Activated naive CD4-positive, alpha-beta T cell treated with anti-CD3 and anti-CD28 coated beads, Interleukin-2, amount 50 U/mL, for 72 hours (primary cell): ENCODE results near the gene RAET1G. TPM values are rescaled to one million over a fixed set of nuclear protein-coding genes. Genes with fewer than 3 reads are reported as not detected.

Source experiments
- ATAC-seq, 2 donors: fragments of 150-1000 bp; cut with Tn5 transposase; 2 replicates each; pipeline ENCODE4 v1.10.0; 2021; ENCODE audit warnings: mild to moderate bottlenecking in 2 of 2, moderate library complexity in 2 of 2
- DNase-seq, 2 donors: peaks; one replicate each; pipeline ENCODE4 v3.0.0; 2021 to 2022; ENCODE audit warnings: low spot score in 2 of 2
- H3K27ac Mint-ChIP-seq, 2 donors: one replicate each; pipeline ENCODE4 v1.8.0; 2022; ENCODE audit warnings: mild to moderate bottlenecking in 2 of 2, mixed read lengths in 2 of 2
- H3K36me3 Mint-ChIP-seq, 2 donors: one replicate each; pipeline ENCODE4 v1.8.0; 2022; ENCODE audit warnings: mixed read lengths in 2 of 2
- H3K9me3 Mint-ChIP-seq, 2 donors: one replicate each; pipeline ENCODE4 v1.8.0; 2022; ENCODE audit warnings: mixed read lengths in 2 of 2
- total RNA-seq, 2 donors: library from RNA; stranded (reverse); gene quantifications; one replicate each; pipeline ENCODE4 v1.2.3, GENCODE V29; 2022

RAET1G gene
- total RNA-seq, 2 donors from 2014 or later, result not detected

DNA sequence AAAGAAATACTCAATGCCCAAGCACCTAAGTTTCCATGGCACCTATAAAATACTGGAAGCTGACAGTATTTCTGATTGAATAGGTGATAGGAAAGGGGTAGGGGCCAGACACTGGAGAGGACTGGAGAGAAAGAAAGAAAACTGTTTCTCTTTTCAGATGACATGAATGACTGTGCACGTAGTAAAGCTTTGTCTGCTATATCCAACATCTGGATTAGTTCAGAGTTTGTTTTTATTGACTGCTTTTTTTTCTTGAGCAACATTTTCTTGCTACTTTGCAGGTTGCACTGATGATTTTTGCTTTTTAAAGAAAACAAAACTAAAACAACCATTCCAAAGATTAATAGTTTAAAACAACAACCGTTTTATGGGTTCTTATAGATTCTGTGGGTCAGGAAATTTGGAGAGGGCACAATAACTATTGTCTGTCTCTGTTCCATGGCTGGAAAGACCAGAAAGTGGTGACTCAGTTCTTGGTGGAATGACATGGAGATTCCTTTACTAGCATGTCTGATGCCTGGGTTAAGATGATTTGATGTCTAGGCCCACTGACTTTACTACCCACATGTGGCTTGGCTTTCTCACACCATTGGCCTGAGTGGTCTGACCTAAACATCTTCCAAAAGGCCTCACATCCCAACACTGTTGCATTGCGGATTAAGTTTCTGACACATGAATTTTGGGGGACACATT is 46.5 kb downstream of the RAET1G start:
- H3K27ac Mint-ChIP-seq, result no peak overlapping the region
- H3K36me3 Mint-ChIP-seq, result no peaks in the 10 kb centered on the region
- H3K9me3 Mint-ChIP-seq, result no peaks in the 10 kb centered on the region
- ATAC-seq (no peak), DNase-seq (no peak)

DNA sequence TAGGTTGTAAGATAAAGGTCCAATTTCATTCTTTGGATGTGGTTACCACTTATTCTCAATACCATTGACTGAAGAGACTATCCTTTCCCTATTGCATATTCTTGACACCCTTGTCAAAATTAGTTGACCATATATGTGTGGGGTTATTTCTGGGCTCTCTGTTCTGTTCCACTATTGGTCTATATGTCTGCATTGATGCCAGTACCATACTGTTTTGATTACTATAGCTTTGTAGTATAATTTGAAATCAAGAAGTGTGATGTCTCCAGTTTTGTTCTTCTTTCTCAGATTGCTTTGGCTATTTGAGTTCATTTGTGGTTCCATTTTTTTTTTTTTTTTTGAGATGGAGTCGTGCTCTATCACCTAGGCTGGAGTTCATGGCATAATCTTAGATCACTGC is 50.7 kb downstream of the RAET1G start:
- Mint-ChIP-seq H3K9me3 (no peaks in the 10 kb centered on the region), H3K36me3 (no peaks in the 10 kb centered on the region), H3K27ac (no peak overlapping the region)
- DNase-seq, result no peak
- ATAC-seq, result no peak

GRCh38 chr6:149871182-149871581 is 51.7 kb downstream of the RAET1G start:
- H3K27ac Mint-ChIP-seq, result no peak overlapping the region
- no peak for DNase-seq
- H3K36me3 Mint-ChIP-seq, result no peaks in the 10 kb centered on the region
- ATAC-seq, result no peak
- no peaks in the 10 kb centered on the region for H3K9me3 Mint-ChIP-seq

DNA sequence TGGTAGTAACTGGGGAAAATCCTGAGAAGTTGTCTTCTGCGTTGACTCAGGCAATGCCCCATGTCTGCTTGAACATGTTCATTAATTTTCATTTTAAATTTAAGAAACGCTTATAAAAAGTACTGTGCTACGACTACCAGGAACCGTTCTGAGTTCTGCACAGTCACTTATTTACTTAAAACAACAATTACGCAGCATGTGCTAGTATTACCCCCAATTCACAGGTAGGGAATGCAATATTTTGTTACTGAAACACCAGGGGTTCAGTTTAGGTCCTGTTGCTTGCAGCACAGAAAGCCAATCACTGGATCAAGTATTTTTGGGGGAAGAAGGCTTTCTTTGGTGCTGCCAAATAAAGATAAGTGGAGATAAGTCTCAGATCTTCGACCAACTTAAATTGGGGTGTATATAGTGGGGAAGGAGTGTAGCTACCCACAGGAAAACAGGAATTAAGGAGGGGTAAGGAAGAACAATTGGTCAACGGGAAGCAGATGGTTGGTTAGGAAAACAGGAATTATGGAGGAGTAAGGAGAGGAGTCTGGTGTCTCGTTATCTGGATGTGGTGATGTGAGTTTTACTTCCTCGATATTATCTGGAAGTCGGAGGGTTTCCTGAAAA is 53.5 kb downstream of the RAET1G start:
- no peaks in the 10 kb centered on the region for H3K36me3 Mint-ChIP-seq
- no peak for ATAC-seq
- DNase-seq, result no peak
- no peak overlapping the region for H3K27ac Mint-ChIP-seq
- H3K9me3 Mint-ChIP-seq, result no peaks in the 10 kb centered on the region

DNA sequence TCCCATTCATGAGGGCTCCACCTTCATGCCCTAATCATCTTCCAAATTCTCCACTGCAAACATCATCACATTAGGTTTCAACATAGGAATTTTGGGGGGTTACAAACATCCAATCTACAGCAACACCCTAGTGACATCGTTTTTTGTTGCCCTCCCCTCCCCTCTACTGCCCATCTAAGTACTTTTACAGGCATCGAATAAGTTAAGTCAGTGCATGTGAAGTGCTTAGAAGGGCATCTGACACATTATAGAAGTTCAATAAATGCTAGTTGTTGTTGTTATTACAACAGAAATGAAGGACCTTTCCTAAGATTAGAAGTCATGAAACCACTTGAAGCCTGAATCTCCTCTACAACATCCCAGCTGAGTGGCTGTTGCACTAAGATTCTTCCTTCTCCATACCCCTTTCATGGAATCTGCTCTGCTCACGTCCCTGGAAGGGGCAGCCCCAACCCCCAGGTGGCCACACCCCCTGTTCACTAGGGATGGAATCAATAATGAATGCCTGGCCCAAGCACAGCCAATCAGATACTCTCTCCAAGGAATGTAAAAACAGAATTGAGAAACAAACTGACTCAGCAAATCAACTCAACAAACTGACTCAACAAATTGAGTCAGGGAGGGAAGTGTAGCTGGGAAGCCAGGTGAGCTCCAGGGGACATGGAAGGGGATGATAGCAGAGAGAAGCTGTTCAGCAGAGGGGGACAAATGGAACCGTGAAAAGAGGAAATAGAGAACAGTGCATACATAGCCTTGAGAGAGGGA is 54.9 kb downstream of the RAET1G start:
- DNase-seq (no peak), ATAC-seq (no peak)
- Mint-ChIP-seq H3K27ac (no peak overlapping the region), H3K9me3 (no peaks in the 10 kb centered on the region), H3K36me3 (no peaks in the 10 kb centered on the region)

Other genes with a start within 250 kb of the RAET1G start
- gene LATS1, start 205.0 kb downstream of the RAET1G start, total RNA-seq, result 10 to 100 TPM; 21.9 to 29.4 TPM
- gene NUP43, start 176.6 kb downstream of the RAET1G start, total RNA-seq, result 10 to 100 TPM; 77.1 to 98.5 TPM
- gene PCMT1, start 173.4 kb downstream of the RAET1G start, total RNA-seq, result 10 to 100 TPM; 70.7 to 86.9 TPM
- 1 to 10 TPM; 3.6 to 4.1 TPM for gene LRP11, start 58.8 kb downstream of the RAET1G start, total RNA-seq
- gene RAET1E, start 25.0 kb downstream of the RAET1G start, total RNA-seq, result under 1 TPM in 1 of 2 donors, not detected in 1; 0.11 TPM
- gene ULBP2, start 18.9 kb upstream of the RAET1G start, total RNA-seq, result under 1 TPM; 0.18 to 0.66 TPM
- gene ULBP1, start 40.8 kb upstream of the RAET1G start, total RNA-seq, result under 1 TPM; 0.77 to 0.99 TPM
- not detected for gene RAET1L, start 102.4 kb upstream of the RAET1G start, total RNA-seq
- gene ULBP3, start 146.0 kb upstream of the RAET1G start, total RNA-seq, result not detected
- under 1 TPM in 1 of 2 donors, not detected in 1; 0.16 TPM for gene PPP1R14C, start 219.9 kb upstream of the RAET1G start, total RNA-seq